Muscle layer of colon (tissue), 2 donors: ENCODE results near the gene C4orf54.

Experiments
- H3K27ac ChIP-seq: one replicate; pipeline ENCODE4 v1.7.0; 2013; ENCODE audit warnings: low read depth, mild to moderate bottlenecking, low read length, moderate library complexity
- H3K27me3 ChIP-seq, 2 donors: one replicate each; pipeline ENCODE4 v1.7.0; 2013; ENCODE audit warnings: low read length in 2 of 2, mild to moderate bottlenecking in 2 of 2; ENCODE audit not compliant: insufficient read depth in 2 of 2, control insufficient read depth in 1 of 2
- H3K36me3 ChIP-seq: one replicate; pipeline ENCODE4 v1.7.0; 2013; ENCODE audit warnings: mild to moderate bottlenecking, low read length; ENCODE audit not compliant: insufficient read depth
- H3K4me1 ChIP-seq: one replicate; pipeline ENCODE4 v1.7.0; 2013; ENCODE audit warnings: mild to moderate bottlenecking, low read length; ENCODE audit not compliant: insufficient read depth
- H3K4me3 ChIP-seq, 2 donors: one replicate each; pipeline ENCODE4 v1.7.0; 2013; ENCODE audit warnings: low read length in 2 of 2, low read depth in 1 of 2, mild to moderate bottlenecking in 1 of 2, moderate library complexity in 1 of 2
- H3K9ac ChIP-seq: one replicate; pipeline ENCODE4 v1.7.0; 2013; ENCODE audit warnings: low read length
- H3K9me3 ChIP-seq: one replicate; pipeline ENCODE4 v1.7.0; 2013; ENCODE audit warnings: mild to moderate bottlenecking, low read length
- donor health status: abdominal sarcoma.
- donor health status: Adenocarcinoma of cecum.

C4orf54 gene

DNA sequence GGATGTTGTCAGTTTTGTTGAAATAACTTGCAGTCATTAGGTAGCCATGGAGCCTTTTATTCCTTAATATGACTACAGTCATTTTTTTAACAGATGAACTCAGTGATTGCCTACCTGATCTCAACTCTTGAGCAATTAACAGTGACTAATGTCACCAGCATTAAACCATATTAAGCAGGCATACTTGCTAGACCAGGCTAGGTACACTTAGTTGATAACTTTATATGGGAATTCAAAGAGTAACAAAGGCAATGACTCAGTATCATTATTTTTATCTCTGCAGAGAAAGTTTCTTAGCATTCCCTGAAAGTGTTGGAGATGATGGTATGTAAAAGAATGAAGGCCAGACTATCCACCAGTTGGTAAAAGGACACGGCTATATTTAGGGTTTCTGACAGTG lies at the start of gene C4orf54:
Gene C4orf54 (minus strand): TSS at position 31 of the 400 bp plus-strand sequence. CDS start 3,180 bp downstream, outside the sequence.
- no peak within 1 kb of the TSS for H3K9ac ChIP-seq
- peaks cover 15% of the 10 kb centered on the region for H3K4me1 ChIP-seq
- no peak within 1 kb of the TSS for H3K4me3 ChIP-seq
- no peaks in the 10 kb centered on the region for H3K36me3 ChIP-seq
- H3K27ac ChIP-seq, result no peak within 1 kb of the TSS
- no peaks in the 10 kb centered on the region for H3K27me3 ChIP-seq
- H3K9me3 ChIP-seq, result no peaks in the 10 kb centered on the region

DNA sequence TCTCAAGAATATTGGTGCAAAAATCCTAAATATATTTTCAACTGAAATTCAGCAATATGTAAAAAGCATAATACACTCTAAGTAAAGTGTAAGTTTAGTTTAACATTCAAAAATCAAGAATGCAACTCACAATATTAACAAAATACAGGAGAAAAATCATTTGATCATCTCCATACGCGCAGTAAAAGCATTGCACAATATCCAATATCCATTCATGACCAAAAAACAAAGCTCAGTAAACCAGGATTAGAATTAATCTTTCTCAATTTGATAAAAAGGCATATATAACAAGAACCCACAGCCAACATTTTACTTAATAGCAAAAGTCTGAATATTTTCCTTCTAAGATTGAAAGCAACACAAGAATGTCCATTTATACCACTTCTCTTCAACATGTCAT lies 48.3 kb upstream of the C4orf54 start:
- no peak overlapping the region for H3K9ac ChIP-seq
- no peak overlapping the region for H3K4me3 ChIP-seq
- no peaks in the 10 kb centered on the region for H3K4me1 ChIP-seq
- H3K27ac ChIP-seq, result no peak overlapping the region
- H3K36me3 ChIP-seq, result no peaks in the 10 kb centered on the region
- H3K27me3 ChIP-seq, result no peaks in the 10 kb centered on the region
- H3K9me3 ChIP-seq, result no peaks in the 10 kb centered on the region

GRCh38 chr4:99696801-99697200 lies 39.2 kb upstream of the C4orf54 start:
- no peaks in the 10 kb centered on the region for H3K27me3 ChIP-seq
- H3K4me3 ChIP-seq, result no peak overlapping the region
- no peak overlapping the region for H3K27ac ChIP-seq
- H3K4me1 ChIP-seq, result no peaks in the 10 kb centered on the region
- H3K9me3 ChIP-seq, result no peaks in the 10 kb centered on the region
- H3K9ac ChIP-seq, result no peak overlapping the region
- H3K36me3 ChIP-seq, result no peaks in the 10 kb centered on the region

- no peak overlapping the region for H3K4me3 ChIP-seq
- no peak overlapping the region for H3K27ac ChIP-seq
- H3K27me3 ChIP-seq, result no peaks in the 10 kb centered on the region
- no peaks in the 10 kb centered on the region for H3K36me3 ChIP-seq
- no peak overlapping the region for H3K9ac ChIP-seq
- H3K4me1 ChIP-seq, result no peaks in the 10 kb centered on the region
- no peaks in the 10 kb centered on the region for H3K9me3 ChIP-seq
Measured at GRCh38 chr4:99693140-99693539, 35.5 kb upstream of the C4orf54 start.

DNA sequence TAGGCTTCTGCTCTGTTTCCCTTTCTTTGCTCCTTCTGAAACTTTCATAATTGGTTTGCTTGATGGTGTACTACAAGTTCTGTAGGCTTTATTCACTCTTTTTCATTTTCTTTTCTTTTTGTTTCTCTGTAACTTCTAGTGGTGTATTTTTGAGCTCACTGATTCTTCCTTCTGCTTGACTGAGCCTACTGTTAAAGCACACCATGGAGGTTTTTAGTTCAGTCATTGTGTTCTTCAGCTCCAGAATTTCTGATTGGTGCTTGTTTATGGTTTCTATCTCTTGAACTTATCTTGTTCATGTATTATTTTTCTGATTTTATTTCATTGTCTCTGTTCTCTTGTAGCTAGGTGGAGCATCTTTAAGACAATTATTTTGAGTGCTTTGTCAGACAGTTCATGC lies 33.4 kb upstream of the C4orf54 start:
- H3K4me3 ChIP-seq, result no peak overlapping the region
- H3K9me3 ChIP-seq, result no peaks in the 10 kb centered on the region
- H3K27ac ChIP-seq, result no peak overlapping the region
- H3K4me1 ChIP-seq, result no peaks in the 10 kb centered on the region
- no peaks in the 10 kb centered on the region for H3K36me3 ChIP-seq
- no peaks in the 10 kb centered on the region for H3K27me3 ChIP-seq
- H3K9ac ChIP-seq, result no peak overlapping the region

- Histone ChIP-seq H3K9me3 (no peaks in the 10 kb centered on the region), H3K4me1 (no peaks in the 10 kb centered on the region), H3K4me3 (no peak overlapping the region), H3K36me3 (no peaks in the 10 kb centered on the region), H3K9ac (no peak overlapping the region), H3K27ac (no peak overlapping the region), H3K27me3 (no peaks in the 10 kb centered on the region)
Measured at GRCh38 chr4:99690472-99690871, 32.8 kb upstream of the C4orf54 start.

DNA sequence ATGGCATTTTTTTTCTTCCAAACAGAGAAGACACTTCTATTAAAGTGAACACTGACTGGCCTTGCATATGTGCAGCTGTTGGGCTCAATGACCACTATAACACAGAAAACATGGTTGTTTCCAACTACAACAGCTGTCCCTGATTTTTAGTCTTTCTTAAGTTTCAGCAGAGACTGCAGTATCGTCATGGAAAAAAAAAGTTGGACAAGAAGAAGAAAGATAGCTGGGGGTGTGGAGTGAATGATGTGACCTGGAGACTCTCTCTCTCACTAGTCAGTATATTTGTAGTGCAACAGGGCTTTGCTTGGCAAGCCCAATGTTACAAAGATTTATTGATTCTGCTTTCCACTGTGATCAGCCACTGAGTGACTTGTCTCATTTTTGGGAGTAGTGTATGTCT lies 29.5 kb upstream of the C4orf54 start:
- no peak overlapping the region for H3K9ac ChIP-seq
- no peaks in the 10 kb centered on the region for H3K36me3 ChIP-seq
- no peak overlapping the region for H3K27ac ChIP-seq
- H3K4me3 ChIP-seq, result no peak overlapping the region
- H3K27me3 ChIP-seq, result no peaks in the 10 kb centered on the region
- H3K4me1 ChIP-seq, result no peaks in the 10 kb centered on the region
- H3K9me3 ChIP-seq, result no peaks in the 10 kb centered on the region

GRCh38 chr4:99685234-99685633 lies 27.6 kb upstream of the C4orf54 start:
- Histone ChIP-seq H3K4me3 (no peak overlapping the region), H3K4me1 (no peaks in the 10 kb centered on the region), H3K27me3 (no peaks in the 10 kb centered on the region), H3K27ac (no peak overlapping the region), H3K9me3 (no peaks in the 10 kb centered on the region), H3K36me3 (no peaks in the 10 kb centered on the region), H3K9ac (no peak overlapping the region)

DNA sequence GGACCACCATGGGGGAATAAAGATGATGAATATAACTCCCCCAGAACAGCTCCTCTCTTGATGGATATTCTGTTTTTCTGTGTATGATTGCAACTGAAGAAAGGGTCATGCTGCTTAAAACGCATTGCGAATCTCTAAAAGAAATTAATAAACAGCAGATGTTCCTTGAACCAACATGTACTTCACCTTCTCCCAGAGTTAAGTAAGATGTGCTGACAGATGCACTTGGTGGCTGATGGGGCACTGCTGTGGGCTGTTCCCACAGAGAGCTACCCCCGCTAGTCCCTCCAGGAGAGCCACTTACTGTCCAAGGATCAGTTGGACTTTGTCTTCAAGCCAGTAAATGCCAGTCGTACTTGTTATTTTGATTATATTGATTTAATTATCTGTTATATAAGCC lies 26.3 kb upstream of the C4orf54 start:
- H3K9me3 ChIP-seq, result no peaks in the 10 kb centered on the region
- H3K36me3 ChIP-seq, result no peaks in the 10 kb centered on the region
- H3K27ac ChIP-seq, result no peak overlapping the region
- no peak overlapping the region for H3K4me3 ChIP-seq
- no peaks in the 10 kb centered on the region for H3K27me3 ChIP-seq
- H3K4me1 ChIP-seq, result peaks cover 5% of the 10 kb centered on the region
- H3K9ac ChIP-seq, result no peak overlapping the region

GRCh38 chr4:99679976-99680375 lies 22.3 kb upstream of the C4orf54 start:
- Histone ChIP-seq H3K27ac (no peak overlapping the region), H3K36me3 (no peaks in the 10 kb centered on the region), H3K4me1 (peaks cover 6% of the 10 kb centered on the region), H3K9me3 (no peaks in the 10 kb centered on the region), H3K27me3 (no peaks in the 10 kb centered on the region), H3K9ac (no peak overlapping the region), H3K4me3 (no peak overlapping the region)

DNA sequence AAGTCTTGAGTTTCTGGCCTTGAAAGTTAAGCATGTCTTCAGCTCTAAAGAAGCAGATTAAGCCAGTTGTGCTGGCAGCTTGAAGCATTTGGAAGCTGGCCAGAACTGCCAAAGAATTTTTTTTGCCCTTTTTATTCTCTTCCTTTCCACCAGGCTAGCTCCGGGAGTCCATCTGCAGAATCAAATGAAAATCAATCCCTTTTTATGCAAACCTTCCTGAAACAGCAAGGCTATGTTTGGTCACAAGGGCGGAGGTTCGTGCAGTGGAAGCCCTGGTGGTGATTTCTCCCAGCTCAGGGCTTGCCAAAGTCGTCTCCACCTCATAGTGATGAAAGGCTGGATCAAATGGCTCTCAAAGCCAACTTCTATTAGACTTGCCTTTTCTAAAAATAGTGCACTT lies 21.6 kb upstream of the C4orf54 start:
- no peak overlapping the region for H3K4me3 ChIP-seq
- no peaks in the 10 kb centered on the region for H3K27me3 ChIP-seq
- no peak overlapping the region for H3K27ac ChIP-seq
- no peaks in the 10 kb centered on the region for H3K9me3 ChIP-seq
- H3K36me3 ChIP-seq, result no peaks in the 10 kb centered on the region
- no peak overlapping the region for H3K9ac ChIP-seq
- peaks cover 6% of the 10 kb centered on the region for H3K4me1 ChIP-seq

GRCh38 chr4:99677161-99677560 lies 19.5 kb upstream of the C4orf54 start:
- no peaks in the 10 kb centered on the region for H3K9me3 ChIP-seq
- H3K9ac ChIP-seq, result no peak overlapping the region
- no peaks in the 10 kb centered on the region for H3K36me3 ChIP-seq
- peaks cover 6% of the 10 kb centered on the region for H3K4me1 ChIP-seq
- H3K27me3 ChIP-seq, result no peaks in the 10 kb centered on the region
- no peak overlapping the region for H3K4me3 ChIP-seq
- H3K27ac ChIP-seq, result no peak overlapping the region
